Neural progenitor cell (in vitro differentiated cells): ENCODE data around the gene MGLL. TPM values are rescaled to one million over a fixed set of nuclear protein-coding genes. Genes with fewer than 3 reads are reported as not detected.

Experiments
- DNase-seq: peaks from one replicate; pipeline ENCODE4 v3.0.0-alpha.2; 2016; ENCODE audit warnings: low spot score
- H2AFZ ChIP-seq: fragments of 200-600 bp; sonication (generic); replicated peaks from 2 replicates; pipeline ENCODE4 v1.6.1; 2016; ENCODE audit warnings: antibody characterized with exemption
- H3F3A ChIP-seq: fragments of 200-600 bp; sonication (generic); 2 replicates; pipeline ENCODE4 v1.6.1; 2016; ENCODE audit warnings: antibody characterized with exemption, low read depth
- H3K27ac ChIP-seq: fragments of 200-600 bp; sonication (generic); 2 replicates; pipeline ENCODE4 v1.5.1; 2016; ENCODE audit warnings: mild to moderate bottlenecking
- H3K27me3 ChIP-seq: fragments of 200-600 bp; sonication (generic); 2 replicates; pipeline ENCODE4 v1.6.1; 2016; ENCODE audit warnings: mild to moderate bottlenecking, moderate library complexity
- H3K36me3 ChIP-seq: fragments of 200-600 bp; sonication (generic); 2 replicates; pipeline ENCODE4 v1.5.1; 2016
- H3K4me1 ChIP-seq: fragments of 200-600 bp; sonication (generic); 2 replicates; pipeline ENCODE4 v1.6.1; 2016; ENCODE audit warnings: mixed run types
- H3K4me2 ChIP-seq: fragments of 200-600 bp; sonication (generic); 2 replicates; pipeline ENCODE4 v1.6.1; 2016
- H3K4me3 ChIP-seq: fragments of 200-600 bp; sonication (generic); 2 replicates; pipeline ENCODE4 v1.5.1; 2016
- H3K79me2 ChIP-seq: fragments of 200-600 bp; sonication (generic); 2 replicates; pipeline ENCODE4 v1.6.1; 2016; ENCODE audit warnings: low read depth
- H3K9ac ChIP-seq: fragments of 200-600 bp; sonication (generic); 2 replicates; pipeline ENCODE4 v1.6.1; 2016
- H3K9me3 ChIP-seq: fragments of 200-600 bp; sonication (generic); 2 replicates; pipeline ENCODE4 v1.5.1; 2016; ENCODE audit warnings: low read depth
- H4K20me1 ChIP-seq: fragments of 200-600 bp; sonication (generic); 2 replicates; pipeline ENCODE4 v1.6.1; 2016; ENCODE audit warnings: low read depth
- H3K27ac Mint-ChIP-seq: 3 replicates; pipeline ENCODE4 v1.8.0; 2021; ENCODE audit warnings: mixed read lengths
- H3K27me3 Mint-ChIP-seq: 2 replicates; pipeline ENCODE4 v1.8.0; 2022; ENCODE audit warnings: low read depth, mild to moderate bottlenecking, inconsistent platforms, moderate library complexity, mixed read lengths; ENCODE audit not compliant: insufficient read depth
- H3K36me3 Mint-ChIP-seq: 3 replicates; pipeline ENCODE4 v1.8.0; 2021; ENCODE audit warnings: mixed read lengths
- H3K4me1 Mint-ChIP-seq: 3 replicates; pipeline ENCODE4 v1.8.0; 2021; ENCODE audit warnings: mixed read lengths
- H3K4me3 Mint-ChIP-seq: 3 replicates; pipeline ENCODE4 v1.8.0; 2021; ENCODE audit warnings: mild to moderate bottlenecking, moderate library complexity, mixed read lengths
- H3K9me3 Mint-ChIP-seq: 3 replicates; pipeline ENCODE4 v1.8.0; 2020; ENCODE audit warnings: mixed read lengths
- CTCF ChIP-seq: fragments of 200-600 bp; sonication (generic); IDR thresholded peaks from 2 replicates; pipeline ENCODE4 v1.5.1; 2017; ENCODE audit warnings: antibody characterized with exemption, mild to moderate bottlenecking
- EZH2 ChIP-seq: fragments of 200-600 bp; sonication (generic); IDR thresholded peaks from 2 replicates; pipeline ENCODE4 v1.6.1; 2017; ENCODE audit warnings: antibody characterized with exemption, mild to moderate bottlenecking, moderate library complexity
- EZH2phosphoT487 ChIP-seq: fragments of 200-600 bp; sonication (generic); IDR thresholded peaks from 2 replicates; pipeline ENCODE4 v1.6.1; 2017; ENCODE audit warnings: antibody characterized with exemption
- total RNA-seq: library from RNA; depleted of rRNA; stranded (reverse); fragments of >200 nt; gene quantifications from 2 replicates; pipeline ENCODE4 v1.2.3, GENCODE V29; 2015; ENCODE audit warnings: low replicate concordance

The MGLL gene
- total RNA-seq, 1 donor from 2014 or later = 0.15 TPM

GRCh38 chr3:127796831-127797150, 25.5 kb downstream of the MGLL start:
- no peaks in the 10 kb centered on the region for H3F3A ChIP-seq
- H3K27me3 ChIP-seq = no peaks in the 10 kb centered on the region
- no peak overlapping the region for H2AFZ ChIP-seq
- H4K20me1 ChIP-seq = no peaks in the 10 kb centered on the region
- H3K4me1 ChIP-seq = no peaks in the 10 kb centered on the region
- TF ChIP-seq CTCF = no peak
- no peak for TF ChIP-seq EZH2phosphoT487
- no peak for TF ChIP-seq EZH2
- H3K36me3 Mint-ChIP-seq = no peaks in the 10 kb centered on the region
- DNase-seq = no peak
- H3K4me2 ChIP-seq = no peak overlapping the region
- peaks cover 11% of the 10 kb centered on the region for H3K4me1 Mint-ChIP-seq
- no peak overlapping the region for H3K4me3 ChIP-seq
- no peak overlapping the region for H3K4me3 Mint-ChIP-seq
- H3K27ac ChIP-seq = no peak overlapping the region
- H3K9me3 ChIP-seq = no peaks in the 10 kb centered on the region
- H3K9ac ChIP-seq = no peak overlapping the region
- H3K9me3 Mint-ChIP-seq = no peaks in the 10 kb centered on the region
- no peaks in the 10 kb centered on the region for H3K36me3 ChIP-seq
- peak overlapping the region; percentile 13 for H3K27ac Mint-ChIP-seq
- H3K27me3 Mint-ChIP-seq = no peaks in the 10 kb centered on the region
- no peaks in the 10 kb centered on the region for H3K79me2 ChIP-seq

GRCh38 chr3:127796045-127796830, 26.1 kb downstream of the MGLL start:
- Mint-ChIP-seq H3K27me3 (no peaks in the 10 kb centered on the region), H3K9me3 (no peaks in the 10 kb centered on the region), H3K36me3 (no peaks in the 10 kb centered on the region), H3K4me3 (no peak overlapping the region), H3K27ac (peak overlapping the region; percentile 13), H3K4me1 (peaks cover 12% of the 10 kb centered on the region)
- no peak overlapping the region for H3K4me3 ChIP-seq
- H3K27ac ChIP-seq = no peak overlapping the region
- no peak overlapping the region for H3K9ac ChIP-seq
- no peaks in the 10 kb centered on the region for H3K9me3 ChIP-seq
- H3K4me1 ChIP-seq = no peaks in the 10 kb centered on the region
- no peaks in the 10 kb centered on the region for H3K79me2 ChIP-seq
- no peaks in the 10 kb centered on the region for H3F3A ChIP-seq
- H3K36me3 ChIP-seq = no peaks in the 10 kb centered on the region
- TF ChIP-seq EZH2 (no peak), CTCF (no peak), EZH2phosphoT487 (no peak)
- no peaks in the 10 kb centered on the region for H4K20me1 ChIP-seq
- H2AFZ ChIP-seq = no peak overlapping the region
- no peaks in the 10 kb centered on the region for H3K27me3 ChIP-seq
- no peak overlapping the region for H3K4me2 ChIP-seq
- DNase-seq = no peak

- H3K4me3 Mint-ChIP-seq = no peak overlapping the region
- no peaks in the 10 kb centered on the region for H3K79me2 ChIP-seq
- H3K9ac ChIP-seq = no peak overlapping the region
- H3K9me3 Mint-ChIP-seq = no peaks in the 10 kb centered on the region
- no peaks in the 10 kb centered on the region for H4K20me1 ChIP-seq
- H3K27ac Mint-ChIP-seq = no peak overlapping the region
- DNase-seq = no peak
- no peak overlapping the region for H3K4me2 ChIP-seq
- no peaks in the 10 kb centered on the region for H3K27me3 ChIP-seq
- H3K36me3 Mint-ChIP-seq = no peaks in the 10 kb centered on the region
- no peak overlapping the region for H3K4me3 ChIP-seq
- no peak overlapping the region for H2AFZ ChIP-seq
- no peaks in the 10 kb centered on the region for H3F3A ChIP-seq
- peaks cover 5% of the 10 kb centered on the region for H3K27me3 Mint-ChIP-seq
- no peaks in the 10 kb centered on the region for H3K36me3 ChIP-seq
- H3K4me1 Mint-ChIP-seq = peaks cover 24% of the 10 kb centered on the region
- no peaks in the 10 kb centered on the region for H3K4me1 ChIP-seq
- no peak for TF ChIP-seq EZH2
- no peak for TF ChIP-seq CTCF
- TF ChIP-seq EZH2phosphoT487 = no peak
- H3K9me3 ChIP-seq = no peaks in the 10 kb centered on the region
- H3K27ac ChIP-seq = no peak overlapping the region
Measured at GRCh38 chr3:127794972-127795371, 27.3 kb downstream of the MGLL start.
